ENCODE measurements around the gene NTN1. TPM values are rescaled to one million over a fixed set of nuclear protein-coding genes. Genes with fewer than 3 reads are reported as not detected.

NTN1 gene
- polyA plus RNA-seq, 12 donors: 5.6 to 33.5 (median 9.0) TPM; not detected in 1

GRCh38 chr17:9004132-9004960 lies 17.0 kb upstream of the NTN1 start:
- no peak for DNase-seq

- no peak for DNase-seq
Measured at GRCh38 chr17:9004961-9005285, 16.4 kb upstream of the NTN1 start.

GRCh38 chr17:9006175-9006767 lies 15.0 kb upstream of the NTN1 start:
- DNase-seq: no peak

- no peak for DNase-seq
Measured at GRCh38 chr17:9007052-9007714, 14.1 kb upstream of the NTN1 start.

GRCh38 chr17:9009096-9009495 lies 12.2 kb upstream of the NTN1 start:
- no peak for DNase-seq

- DNase-seq: no peak
Measured at GRCh38 chr17:9009737-9010136, 11.6 kb upstream of the NTN1 start.

GRCh38 chr17:9011001-9011400 lies 10.3 kb upstream of the NTN1 start:
- DNase-seq: no peak

GRCh38 chr17:9016941-9017552 lies 4.3 kb upstream of the NTN1 start:
- DNase-seq: no peak

- no peak for DNase-seq
Measured at GRCh38 chr17:9018726-9019125, 2.6 kb upstream of the NTN1 start.

- no peak for DNase-seq
Measured at GRCh38 chr17:9020096-9020823, 1.1 kb upstream of the NTN1 start.

GRCh38 chr17:9020824-9021157 lies 519 bp upstream of the NTN1 start:
- DNase-seq: no peak

- DNase-seq: no peak
Measured at GRCh38 chr17:9021992-9022572, 772 bp downstream of the NTN1 start.

GRCh38 chr17:9022573-9023391 lies 1.5 kb downstream of the NTN1 start:
- no peak for DNase-seq

GRCh38 chr17:9023392-9024218 lies 2.3 kb downstream of the NTN1 start:
- no peak for DNase-seq

- no peak for DNase-seq
Measured at GRCh38 chr17:9024497-9024896, 3.2 kb downstream of the NTN1 start.

- DNase-seq: no peak
Measured at GRCh38 chr17:9026741-9027140, 5.4 kb downstream of the NTN1 start.

GRCh38 chr17:9028202-9028987 lies 7.1 kb downstream of the NTN1 start:
- DNase-seq: no peak

GRCh38 chr17:9028988-9029570 lies 7.8 kb downstream of the NTN1 start:
- no peak for DNase-seq

- DNase-seq: no peak
Measured at GRCh38 chr17:9032151-9032550, 10.8 kb downstream of the NTN1 start.

Measured in muscle of arm (tissue), 12 donors.